Right lobe of liver (tissue), 4 donors: Measurements from ENCODE around the gene MXRA7.

Source experiments
- CTCF ChIP-seq, 4 donors: fragments of 200-600 bp in 3 of 4; fragments of 450-650 bp in 1 of 4; IDR thresholded peaks; one replicate each; pipeline versions ENCODE4 v1.5.1 to v1.8.0; 2016 to 2022; ENCODE audit warnings: antibody characterized with exemption in 4 of 4, mild to moderate bottlenecking in 2 of 4
- POLR2A ChIP-seq: fragments of 450-650 bp; IDR thresholded peaks from one replicate; pipeline ENCODE4 v1.6.1; 2017; ENCODE audit warnings: antibody characterized with exemption, mild to moderate bottlenecking
- donor health status: DM: no; HTN: no; CAD: no.
- donor health status: DM: no; HTN: no; CAD: no.
- donor health status: DM: no; HTN: yes; CAD: no.

- TF ChIP-seq POLR2A (no peak), CTCF (IDR thresholded peaks at IDR 0.05) (no peak)
Observed at GRCh38 chr17:76718516-76718915, 7.8 kb upstream of the MXRA7 start.
